Ascending aorta (tissue), 2 donors: ENCODE data around the gene SERGEF. TPM values are rescaled to one million over a fixed set of nuclear protein-coding genes. Genes with fewer than 3 reads are reported as not detected.

Experiments
- DNase-seq, 2 donors: peaks; one replicate each; pipeline ENCODE4 v3.0.0-alpha.2; 2019; ENCODE audit warnings: low spot score in 2 of 2
- H3K27ac ChIP-seq, 2 donors: fragments of 200-600 bp; sonication (generic); one replicate each; pipeline ENCODE4 v1.5.1; 2016 to 2017; ENCODE audit warnings: mild to moderate bottlenecking in 1 of 2
- H3K27me3 ChIP-seq: fragments of 200-600 bp; sonication (generic); one replicate; pipeline ENCODE4 v1.5.1; 2017
- H3K36me3 ChIP-seq, 2 donors: fragments of 200-600 bp; sonication (generic); one replicate each; pipeline ENCODE4 v1.5.1; 2016
- H3K4me1 ChIP-seq, 2 donors: fragments of 200-600 bp; sonication (generic); one replicate each; pipeline ENCODE4 v1.5.1; 2016 to 2017; ENCODE audit warnings: mild to moderate bottlenecking in 1 of 2
- H3K4me3 ChIP-seq, 2 donors: fragments of 200-600 bp; sonication (generic); one replicate each; pipeline ENCODE4 v1.5.1; 2016 to 2017; ENCODE audit warnings: mild to moderate bottlenecking in 1 of 2
- H3K9me3 ChIP-seq, 2 donors: fragments of 200-600 bp; sonication (generic); one replicate each; pipeline ENCODE4 v1.5.1; 2016
- intact Hi-C: fragments of 100-400 bp; cut with DNase I; formaldehyde crosslinking; loops from one replicate; pipeline ENCODE4 v1.15.1; 2023
- total RNA-seq: library from RNA; depleted of rRNA; stranded (reverse); fragments of >200 nt; gene quantifications from one replicate; pipeline ENCODE4 v1.1.0, GENCODE V29; 2016
- TF ChIP-seq, protein P1 (sequence below), 3 experiments: fragments of 200-600 bp in 2 of 3; fragments of 450-650 bp in 1 of 3; sonication (generic) in 2 of 3; IDR thresholded peaks; one replicate each; pipeline ENCODE4 v1.5.1; 2016 to 2019; ENCODE audit warnings: antibody characterized with exemption in 3 of 3, mild to moderate bottlenecking in 1 of 3, moderate library complexity in 1 of 3

The SERGEF gene
- total RNA-seq, 1 donor from 2014 or later: 13.6 TPM

GRCh38 chr11:17986711-17987220, 26.1 kb downstream of the SERGEF start:
- H3K27ac ChIP-seq: peak overlapping the region; percentile 86
- DNase-seq: no peak
- intact Hi-C loops: loop anchor here (5.0 to 10.0 kb wide), 3 partner anchors 328 to 632 kb away; partner anchors contain the start of gene NCR3LG1
- TF ChIP-seq, protein P1, sequence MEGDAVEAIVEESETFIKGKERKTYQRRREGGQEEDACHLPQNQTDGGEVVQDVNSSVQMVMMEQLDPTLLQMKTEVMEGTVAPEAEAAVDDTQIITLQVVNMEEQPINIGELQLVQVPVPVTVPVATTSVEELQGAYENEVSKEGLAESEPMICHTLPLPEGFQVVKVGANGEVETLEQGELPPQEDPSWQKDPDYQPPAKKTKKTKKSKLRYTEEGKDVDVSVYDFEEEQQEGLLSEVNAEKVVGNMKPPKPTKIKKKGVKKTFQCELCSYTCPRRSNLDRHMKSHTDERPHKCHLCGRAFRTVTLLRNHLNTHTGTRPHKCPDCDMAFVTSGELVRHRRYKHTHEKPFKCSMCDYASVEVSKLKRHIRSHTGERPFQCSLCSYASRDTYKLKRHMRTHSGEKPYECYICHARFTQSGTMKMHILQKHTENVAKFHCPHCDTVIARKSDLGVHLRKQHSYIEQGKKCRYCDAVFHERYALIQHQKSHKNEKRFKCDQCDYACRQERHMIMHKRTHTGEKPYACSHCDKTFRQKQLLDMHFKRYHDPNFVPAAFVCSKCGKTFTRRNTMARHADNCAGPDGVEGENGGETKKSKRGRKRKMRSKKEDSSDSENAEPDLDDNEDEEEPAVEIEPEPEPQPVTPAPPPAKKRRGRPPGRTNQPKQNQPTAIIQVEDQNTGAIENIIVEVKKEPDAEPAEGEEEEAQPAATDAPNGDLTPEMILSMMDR (IDR thresholded peaks at IDR 0.05): no peak
- H3K4me3 ChIP-seq: no peak overlapping the region
- H3K36me3 ChIP-seq: peaks cover 5 to 10% of the 10 kb centered on the region in 2 donors
- peaks cover 8 to 19% of the 10 kb centered on the region in 2 donors for H3K4me1 ChIP-seq
- no peaks in the 10 kb centered on the region for H3K27me3 ChIP-seq
- no peaks in the 10 kb centered on the region for H3K9me3 ChIP-seq

DNA sequence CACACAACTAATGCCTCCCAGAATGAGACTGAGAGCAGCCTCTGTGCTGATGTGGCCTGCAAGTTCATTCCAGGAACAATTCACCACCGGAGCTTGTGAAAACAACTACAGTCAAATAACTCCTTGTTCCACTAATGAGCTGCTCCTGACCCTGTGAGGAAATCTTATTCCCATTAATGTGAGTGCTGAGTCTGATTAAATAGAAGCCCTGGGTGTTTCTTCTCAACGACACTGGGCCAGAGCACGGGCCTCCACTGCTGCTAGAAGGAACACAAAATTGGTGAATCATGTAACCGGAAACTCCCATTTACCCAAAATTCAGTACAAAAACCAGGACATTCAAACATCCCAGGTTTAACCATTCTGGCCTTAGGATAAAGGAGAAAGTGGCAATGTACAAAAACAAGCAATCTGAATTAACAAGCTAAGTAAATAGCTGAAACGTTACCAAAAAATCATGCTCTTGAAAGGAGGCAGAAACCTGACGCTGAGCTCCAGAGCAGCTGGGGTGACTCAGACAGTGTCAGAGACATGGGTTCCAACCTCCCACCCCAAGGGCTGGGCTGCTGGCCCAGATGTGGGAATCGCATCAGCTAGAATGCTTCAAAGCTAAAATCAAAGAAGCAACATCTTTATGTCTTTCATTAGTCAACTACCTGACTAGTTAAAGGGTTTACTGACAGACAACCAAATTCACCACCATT, 26.7 kb downstream of the SERGEF start:
- intact Hi-C loops: loop anchor here (5.0 to 10.0 kb wide), 3 partner anchors 329 to 631 kb away; partner anchors contain the start of gene NCR3LG1
- Histone ChIP-seq H3K4me3 (no peak overlapping the region), H3K27ac (peak overlapping the region; percentile 86), H3K27me3 (no peaks in the 10 kb centered on the region), H3K9me3 (no peaks in the 10 kb centered on the region), H3K36me3 (peaks cover 5 to 15% of the 10 kb centered on the region in 2 donors), H3K4me1 (peaks cover 8 to 19% of the 10 kb centered on the region in 2 donors)
- TF ChIP-seq, protein P1 (IDR thresholded peaks at IDR 0.05): no peak
- peak; percentile 13 to 71 for DNase-seq

DNA sequence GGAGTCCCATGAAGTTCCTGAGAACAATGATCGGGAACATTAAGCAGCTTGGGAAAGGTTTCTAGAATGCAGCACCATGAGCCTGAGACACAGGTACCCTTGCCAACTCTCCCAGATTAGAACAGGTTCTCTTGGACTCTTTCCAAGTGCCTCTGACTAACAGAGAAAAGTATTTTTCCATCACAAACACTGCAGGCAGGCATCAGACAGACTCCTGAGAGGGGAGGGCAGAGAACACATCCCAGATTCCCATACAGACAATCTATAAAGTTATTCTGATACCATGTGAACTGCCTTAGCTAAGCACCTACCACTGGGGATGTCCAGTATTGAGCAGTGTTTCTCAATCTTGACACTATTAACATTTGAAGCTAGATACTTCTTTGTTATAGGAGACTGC, 27.3 kb downstream of the SERGEF start:
- Histone ChIP-seq H3K27me3 (no peaks in the 10 kb centered on the region), H3K4me3 (no peak overlapping the region), H3K4me1 (peaks cover 8 to 19% of the 10 kb centered on the region in 2 donors), H3K27ac (peak overlapping the region; percentile 86), H3K9me3 (no peaks in the 10 kb centered on the region), H3K36me3 (peaks cover 5 to 15% of the 10 kb centered on the region in 2 donors)
- intact Hi-C loops: loop anchor here (5.0 to 10.0 kb wide), 3 partner anchors 329 to 631 kb away; partner anchors contain the start of gene NCR3LG1
- TF ChIP-seq, protein P1 (IDR thresholded peaks at IDR 0.05): no peak
- DNase-seq: peak in 1 of 2 donors; percentile 70

DNA sequence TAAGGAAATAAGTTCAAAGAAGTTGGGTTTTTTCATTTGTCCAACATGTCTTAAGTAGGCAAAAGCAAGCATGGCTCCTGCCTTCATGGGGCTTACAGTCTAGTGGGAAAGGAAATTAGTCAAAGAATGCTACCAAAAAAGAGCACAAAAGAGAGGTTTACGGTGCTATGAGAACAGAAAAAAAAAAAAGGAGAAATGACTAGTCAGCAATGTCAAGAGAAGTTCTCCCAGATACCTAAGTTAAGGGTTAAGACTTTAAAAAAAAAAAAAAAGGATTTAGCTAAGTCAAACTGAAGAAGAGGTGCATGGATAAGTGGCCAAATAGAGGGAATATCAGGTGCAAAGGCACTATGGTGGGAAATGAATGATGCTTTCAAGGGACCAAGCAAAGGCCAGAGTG, 29.3 kb downstream of the SERGEF start:
- Histone ChIP-seq H3K4me1 (peaks cover 8 to 21% of the 10 kb centered on the region in 2 donors), H3K27me3 (no peaks in the 10 kb centered on the region), H3K4me3 (no peak overlapping the region), H3K36me3 (peaks cover 5 to 21% of the 10 kb centered on the region in 2 donors), H3K27ac (no peak overlapping the region), H3K9me3 (no peaks in the 10 kb centered on the region)
- no peak for DNase-seq
- TF ChIP-seq, protein P1 (IDR thresholded peaks at IDR 0.05): no peak
- intact Hi-C loops: loop anchor here (10.0 kb wide), 2 partner anchors 331 to 629 kb away; partner anchors contain the start of gene NCR3LG1

GRCh38 chr11:17979770-17980371, 33.0 kb downstream of the SERGEF start:
- DNase-seq: no peak
- H3K4me3 ChIP-seq: no peak overlapping the region
- H3K9me3 ChIP-seq: no peaks in the 10 kb centered on the region
- intact Hi-C loops: loop anchor here (2.0 to 10.0 kb wide), 6 partner anchors 215 to 625 kb away; partner anchors contain the start of genes KCNJ11 and NCR3LG1
- H3K36me3 ChIP-seq: peaks cover 0 to 14% of the 10 kb centered on the region in 2 donors
- TF ChIP-seq, protein P1 (IDR thresholded peaks at IDR 0.05): peak; percentile 63 to 96 (median 95)
- H3K27ac ChIP-seq: no peak overlapping the region
- no peaks in the 10 kb centered on the region for H3K27me3 ChIP-seq
- H3K4me1 ChIP-seq: peaks cover 0 to 2% of the 10 kb centered on the region in 2 donors
